GM23338 (cell line): ENCODE results near the gene GNAT2. TPM values are rescaled to one million over a fixed set of nuclear protein-coding genes. Genes with fewer than 3 reads are reported as not detected.

Experiments used
- ATAC-seq: fragments of 200-7000 bp; cut with Tn5 transposase; 3 replicates; pipeline ENCODE4 v1.9.1; 2020
- DNase-seq: peaks from one replicate; pipeline ENCODE4 v3.0.0-alpha.2; 2015; ENCODE audit warnings: low spot score
- H2AFZ ChIP-seq: fragments of 200-600 bp; sonication (generic); 2 replicates; pipeline ENCODE4 v1.8.0; 2016; ENCODE audit warnings: antibody characterized with exemption, mild to moderate bottlenecking, moderate library complexity
- H3F3A ChIP-seq: fragments of 200-600 bp; sonication (generic); replicated peaks from 2 replicates; pipeline ENCODE4 v1.8.0; 2017; ENCODE audit warnings: antibody characterized with exemption, mixed run types, low read depth
- H3K27ac ChIP-seq: fragments of 200-600 bp; sonication (generic); 2 replicates; pipeline ENCODE4 v1.6.1; 2016; ENCODE audit warnings: low read depth
- H3K27me3 ChIP-seq: fragments of 200-600 bp; sonication (generic); 2 replicates; pipeline ENCODE4 v1.8.0; 2016; ENCODE audit warnings: mild to moderate bottlenecking, mixed run types, moderate library complexity; ENCODE audit not compliant: insufficient read depth
- H3K36me3 ChIP-seq: fragments of 200-600 bp; sonication (generic); 2 replicates; pipeline ENCODE4 v1.8.0; 2016; ENCODE audit warnings: mild to moderate bottlenecking; ENCODE audit not compliant: insufficient read depth
- H3K4me1 ChIP-seq: fragments of 200-600 bp; sonication (generic); 2 replicates; pipeline ENCODE4 v1.8.0; 2016; ENCODE audit warnings: mild to moderate bottlenecking, moderate library complexity; ENCODE audit not compliant: insufficient read depth
- H3K4me2 ChIP-seq: fragments of 200-600 bp; sonication (generic); 2 replicates; pipeline ENCODE4 v1.7.1; 2017; ENCODE audit warnings: mixed run types
- H3K4me3 ChIP-seq: fragments of 200-600 bp; sonication (generic); 2 replicates; pipeline ENCODE4 v1.6.1; 2016; ENCODE audit warnings: mixed run types
- H3K79me2 ChIP-seq: fragments of 200-600 bp; sonication (generic); replicated peaks from 2 replicates; pipeline ENCODE4 v1.8.0; 2017; ENCODE audit warnings: mild to moderate bottlenecking; ENCODE audit not compliant: insufficient read depth
- H3K9me2 ChIP-seq: fragments of 200-600 bp; sonication (generic); 2 replicates; pipeline ENCODE4 v1.8.0; 2017; ENCODE audit not compliant: insufficient read depth
- H4K20me1 ChIP-seq: fragments of 200-600 bp; sonication (generic); replicated peaks from 2 replicates; pipeline ENCODE4 v1.8.0; 2017; ENCODE audit warnings: mild to moderate bottlenecking; ENCODE audit not compliant: insufficient read depth
- H3K27ac Mint-ChIP-seq: 2 replicates; pipeline ENCODE4 v1.8.0; 2020; ENCODE audit warnings: inconsistent platforms, mild to moderate bottlenecking, moderate library complexity, mixed read lengths
- H3K27me3 Mint-ChIP-seq: 3 replicates; pipeline ENCODE4 v1.8.0; 2022; ENCODE audit warnings: low read depth, mild to moderate bottlenecking, moderate library complexity, mixed read lengths, inconsistent platforms; ENCODE audit not compliant: insufficient read depth, poor library complexity
- H3K36me3 Mint-ChIP-seq: 3 replicates; pipeline ENCODE4 v1.8.0; 2021; ENCODE audit warnings: low read depth, mild to moderate bottlenecking, inconsistent platforms, moderate library complexity, mixed read lengths
- H3K4me1 Mint-ChIP-seq: 3 replicates; pipeline ENCODE4 v1.8.0; 2020; ENCODE audit warnings: mild to moderate bottlenecking, inconsistent platforms, mixed read lengths
- H3K4me3 Mint-ChIP-seq: 3 replicates; pipeline ENCODE4 v1.8.0; 2021; ENCODE audit warnings: moderate library complexity, mild to moderate bottlenecking, inconsistent platforms, mixed read lengths
- H3K9me3 Mint-ChIP-seq: 3 replicates; pipeline ENCODE4 v1.8.0; 2020; ENCODE audit warnings: moderate library complexity, mild to moderate bottlenecking, inconsistent platforms, mixed read lengths
- CTCF ChIP-seq, 2 experiments: fragments of 200-600 bp in 1 of 2; sonication (generic) in 1 of 2; conservative IDR thresholded peaks; 2 replicates each; pipeline versions ENCODE4 v1.5.1 to v1.6.1; 2016 to 2017; ENCODE audit warnings: antibody characterized with exemption in 2 of 2, low read depth in 2 of 2, mild to moderate bottlenecking in 2 of 2, moderate library complexity in 1 of 2
- ETS1 ChIP-seq: IDR thresholded peaks from 2 replicates; pipeline ENCODE4 v1.6.1; 2016; ENCODE audit warnings: antibody characterized with exemption
- EZH2phosphoT487 ChIP-seq: fragments of 200-600 bp; sonication (generic); IDR thresholded peaks from one replicate; pipeline ENCODE4 v1.8.1; 2018; ENCODE audit warnings: antibody characterized with exemption; ENCODE audit not compliant: unreplicated experiment
- JUNB ChIP-seq: IDR thresholded peaks from one replicate; pipeline ENCODE4 v1.6.1; 2016; ENCODE audit warnings: antibody characterized with exemption; ENCODE audit not compliant: unreplicated experiment
- NANOG ChIP-seq: IDR thresholded peaks from 2 replicates; pipeline ENCODE4 v1.6.1; 2016; ENCODE audit warnings: antibody characterized with exemption, borderline replicate concordance
- POLR2AphosphoS5 ChIP-seq: IDR thresholded peaks from 2 replicates; pipeline ENCODE4 v1.6.1; 2016; ENCODE audit warnings: antibody characterized with exemption, low read depth
- REST ChIP-seq: IDR thresholded peaks from one replicate; pipeline ENCODE4 v1.6.1; 2018; ENCODE audit warnings: antibody characterized with exemption; ENCODE audit not compliant: unreplicated experiment
- STAT1 ChIP-seq: IDR thresholded peaks from one replicate; pipeline ENCODE4 v1.6.1; 2016; ENCODE audit warnings: antibody characterized with exemption; ENCODE audit not compliant: unreplicated experiment
- ZNF114 ChIP-seq: fragments of 250-450 bp; sonication (Bioruptor Pico); IDR thresholded peaks from 2 replicates; pipeline ENCODE4 v1.5.0; 2020; ENCODE audit warnings: mild to moderate bottlenecking, moderate library complexity
- ZNF331 ChIP-seq: fragments of 250-450 bp; sonication (Bioruptor Pico); IDR thresholded peaks from 2 replicates; pipeline ENCODE4 v1.5.0; 2020; ENCODE audit warnings: low read depth, mild to moderate bottlenecking, moderate library complexity
- ZNF462 ChIP-seq: fragments of 250-450 bp; sonication (Bioruptor Pico); IDR thresholded peaks from 2 replicates; pipeline ENCODE4 v1.5.0; 2020; ENCODE audit warnings: mild to moderate bottlenecking, moderate library complexity
- polyA plus RNA-seq: library from polyadenylated mRNA; unstranded; fragments of >200 nt; fragmentation: Nextera tagmentation; extraction: Ambion mirVana; gene quantifications from 2 replicates; pipeline ENCODE4 v1.2.1, GENCODE V29; 2016
- total RNA-seq: library from RNA; depleted of rRNA; stranded (reverse); fragments of >200 nt; shearing (Covaris generic); gene quantifications from 2 replicates; pipeline ENCODE4 v1.2.3, GENCODE V29; 2014

The GNAT2 gene
- total and polyA plus RNA-seq, 2 experiments from 2014 or later = 0.21 TPM; not detected in 1

GRCh38 chr1:109626682-109627408 lies 7.4 kb upstream of the GNAT2 start:
- no peaks in the 10 kb centered on the region for H3F3A ChIP-seq
- H3K4me1 ChIP-seq = peaks cover 1% of the 10 kb centered on the region; the same call in 1 of the 2 replicates
- Mint-ChIP-seq H3K36me3 (peaks cover 27% of the 10 kb centered on the region), H3K4me1 (peaks cover 25% of the 10 kb centered on the region), H3K4me3 (no peak overlapping the region), H3K27me3 (peaks cover 7% of the 10 kb centered on the region), H3K9me3 (no peaks in the 10 kb centered on the region), H3K27ac (no peak overlapping the region)
- no peak for DNase-seq
- TF ChIP-seq CTCF (conservative IDR thresholded peaks at IDR 0.05; ENCODE audit: low read depth in 2 of 2) (no peak), ZNF331 (no peak), ZNF114 (CRISPR knock-in tag) (no peak), NANOG (no peak), ETS1 (no peak), ZNF462 (CRISPR knock-in tag) (no peak), REST (no peak), JUNB (no peak), STAT1 (no peak), EZH2phosphoT487 (no peak), POLR2AphosphoS5 (no peak)
- H3K4me2 ChIP-seq = no peak overlapping the region
- H3K36me3 ChIP-seq = peaks cover 4% of the 10 kb centered on the region; the same call in 1 of the 2 replicates
- H4K20me1 ChIP-seq = no peaks in the 10 kb centered on the region; the same call in 1 of the 2 replicates
- no peak overlapping the region for H2AFZ ChIP-seq
- H3K27me3 ChIP-seq = no peaks in the 10 kb centered on the region
- no peak for ATAC-seq
- H3K4me3 ChIP-seq = no peak overlapping the region
- H3K9me2 ChIP-seq = no peaks in the 10 kb centered on the region
- peaks cover 19% of the 10 kb centered on the region for H3K79me2 ChIP-seq
- H3K27ac ChIP-seq = no peak overlapping the region
